ENCODE data around the gene CTNNBIP1.

DNA sequence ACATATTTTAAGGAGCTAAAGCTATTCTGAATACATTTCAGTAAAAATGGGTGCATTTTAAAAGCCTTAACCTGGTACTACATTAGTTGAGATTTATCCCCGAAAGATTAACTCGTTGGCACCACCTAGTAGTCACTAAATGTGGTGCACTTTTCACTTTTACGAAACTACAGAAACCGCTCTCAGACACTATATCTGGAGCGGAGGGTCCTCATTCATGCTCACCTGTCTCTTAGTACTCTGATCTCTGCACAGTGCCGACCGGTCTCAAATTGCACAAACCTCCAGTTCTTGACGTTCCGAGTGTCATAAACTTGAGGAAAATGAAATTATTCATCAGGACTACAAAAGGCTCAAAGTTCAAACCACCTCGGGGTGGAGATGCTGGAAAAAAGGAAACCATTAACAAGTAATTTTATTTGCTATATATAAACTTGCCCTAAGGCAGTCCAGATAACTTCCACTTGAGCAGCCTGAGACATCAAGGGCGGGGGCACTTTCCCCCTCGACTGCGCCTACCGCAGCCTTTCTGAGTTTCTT is 32.4 kb upstream of the CTNNBIP1 start:
- TF ChIP-seq FOXM1 (IDR thresholded peaks at IDR 0.05; ENCODE audit: low read depth), result no peak
- TF ChIP-seq, protein P1, sequence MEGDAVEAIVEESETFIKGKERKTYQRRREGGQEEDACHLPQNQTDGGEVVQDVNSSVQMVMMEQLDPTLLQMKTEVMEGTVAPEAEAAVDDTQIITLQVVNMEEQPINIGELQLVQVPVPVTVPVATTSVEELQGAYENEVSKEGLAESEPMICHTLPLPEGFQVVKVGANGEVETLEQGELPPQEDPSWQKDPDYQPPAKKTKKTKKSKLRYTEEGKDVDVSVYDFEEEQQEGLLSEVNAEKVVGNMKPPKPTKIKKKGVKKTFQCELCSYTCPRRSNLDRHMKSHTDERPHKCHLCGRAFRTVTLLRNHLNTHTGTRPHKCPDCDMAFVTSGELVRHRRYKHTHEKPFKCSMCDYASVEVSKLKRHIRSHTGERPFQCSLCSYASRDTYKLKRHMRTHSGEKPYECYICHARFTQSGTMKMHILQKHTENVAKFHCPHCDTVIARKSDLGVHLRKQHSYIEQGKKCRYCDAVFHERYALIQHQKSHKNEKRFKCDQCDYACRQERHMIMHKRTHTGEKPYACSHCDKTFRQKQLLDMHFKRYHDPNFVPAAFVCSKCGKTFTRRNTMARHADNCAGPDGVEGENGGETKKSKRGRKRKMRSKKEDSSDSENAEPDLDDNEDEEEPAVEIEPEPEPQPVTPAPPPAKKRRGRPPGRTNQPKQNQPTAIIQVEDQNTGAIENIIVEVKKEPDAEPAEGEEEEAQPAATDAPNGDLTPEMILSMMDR (IDR thresholded peaks at IDR 0.05), result peak; percentile 69
- TF ChIP-seq, protein P2, sequence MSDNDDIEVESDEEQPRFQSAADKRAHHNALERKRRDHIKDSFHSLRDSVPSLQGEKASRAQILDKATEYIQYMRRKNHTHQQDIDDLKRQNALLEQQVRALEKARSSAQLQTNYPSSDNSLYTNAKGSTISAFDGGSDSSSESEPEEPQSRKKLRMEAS (IDR thresholded peaks at IDR 0.05; ENCODE audit: low read depth), result no peak
- no peak for TF ChIP-seq ELF1 (IDR thresholded peaks at IDR 0.05)
- no peak for TF ChIP-seq CHD2 (IDR thresholded peaks at IDR 0.05; ENCODE audit: low read length, partially characterized antibody)
- TF ChIP-seq SMC3 (IDR thresholded peaks at IDR 0.05; ENCODE audit: low read depth, low read length), result peak; percentile 61
- no peak for TF ChIP-seq TEAD4 (IDR thresholded peaks at IDR 0.05; ENCODE audit: borderline replicate concordance, insufficient read depth)
- TF ChIP-seq, protein P3, sequence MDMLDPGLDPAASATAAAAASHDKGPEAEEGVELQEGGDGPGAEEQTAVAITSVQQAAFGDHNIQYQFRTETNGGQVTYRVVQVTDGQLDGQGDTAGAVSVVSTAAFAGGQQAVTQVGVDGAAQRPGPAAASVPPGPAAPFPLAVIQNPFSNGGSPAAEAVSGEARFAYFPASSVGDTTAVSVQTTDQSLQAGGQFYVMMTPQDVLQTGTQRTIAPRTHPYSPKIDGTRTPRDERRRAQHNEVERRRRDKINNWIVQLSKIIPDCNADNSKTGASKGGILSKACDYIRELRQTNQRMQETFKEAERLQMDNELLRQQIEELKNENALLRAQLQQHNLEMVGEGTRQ (IDR thresholded peaks at IDR 0.05; ENCODE audit: borderline replicate concordance, low read depth, low read length), result no peak

Data from SK-N-SH (cell line).